Measurements from ENCODE around the gene BHLHE41.

DNA sequence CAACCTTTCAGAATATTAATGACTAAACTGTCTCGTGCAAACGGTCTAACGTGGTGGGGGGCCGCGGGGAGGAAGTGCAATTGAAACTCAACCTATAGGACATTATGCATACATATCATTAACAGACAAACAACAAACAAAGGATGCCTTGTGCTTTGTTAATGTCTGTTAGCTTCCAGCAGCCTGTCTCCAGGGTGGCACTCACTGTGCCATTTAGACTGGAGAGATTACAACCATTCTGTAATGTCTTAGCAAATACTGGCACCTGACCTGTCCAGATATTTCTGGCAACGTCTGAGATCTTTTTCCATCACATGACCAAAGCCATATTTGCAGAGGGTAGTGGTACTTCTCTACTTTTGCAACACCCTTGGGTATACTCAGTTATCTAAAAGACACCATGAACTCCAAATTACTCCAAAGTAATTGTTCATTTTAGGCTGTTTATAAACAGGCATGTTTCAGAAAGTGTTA is 11.6 kb downstream of the BHLHE41 start:
- TF ChIP-seq, protein P1, sequence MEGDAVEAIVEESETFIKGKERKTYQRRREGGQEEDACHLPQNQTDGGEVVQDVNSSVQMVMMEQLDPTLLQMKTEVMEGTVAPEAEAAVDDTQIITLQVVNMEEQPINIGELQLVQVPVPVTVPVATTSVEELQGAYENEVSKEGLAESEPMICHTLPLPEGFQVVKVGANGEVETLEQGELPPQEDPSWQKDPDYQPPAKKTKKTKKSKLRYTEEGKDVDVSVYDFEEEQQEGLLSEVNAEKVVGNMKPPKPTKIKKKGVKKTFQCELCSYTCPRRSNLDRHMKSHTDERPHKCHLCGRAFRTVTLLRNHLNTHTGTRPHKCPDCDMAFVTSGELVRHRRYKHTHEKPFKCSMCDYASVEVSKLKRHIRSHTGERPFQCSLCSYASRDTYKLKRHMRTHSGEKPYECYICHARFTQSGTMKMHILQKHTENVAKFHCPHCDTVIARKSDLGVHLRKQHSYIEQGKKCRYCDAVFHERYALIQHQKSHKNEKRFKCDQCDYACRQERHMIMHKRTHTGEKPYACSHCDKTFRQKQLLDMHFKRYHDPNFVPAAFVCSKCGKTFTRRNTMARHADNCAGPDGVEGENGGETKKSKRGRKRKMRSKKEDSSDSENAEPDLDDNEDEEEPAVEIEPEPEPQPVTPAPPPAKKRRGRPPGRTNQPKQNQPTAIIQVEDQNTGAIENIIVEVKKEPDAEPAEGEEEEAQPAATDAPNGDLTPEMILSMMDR (IDR thresholded peaks at IDR 0.05) = no peak
- TF ChIP-seq MAFK (IDR thresholded peaks at IDR 0.05; ENCODE audit: partially characterized antibody) (no peak), MYC (IDR thresholded peaks at IDR 0.05; ENCODE audit: borderline replicate concordance, low read length) (no peak), EP300 (IDR thresholded peaks at IDR 0.05) (no peak), POLR2A (IDR thresholded peaks at IDR 0.05; ENCODE audit: low read length) (no peak)

All from A549 (cell line).